Fibroblast of mammary gland (primary cell): ENCODE measurements around the gene BAIAP3.

Experiments used
- DNase-seq: peaks from one replicate; pipeline ENCODE4 v3.0.0-alpha.2; 2010; ENCODE audit warnings: low read depth
- H3K4me3 ChIP-seq: 2 replicates; pipeline ENCODE4 v1.5.1; 2011; ENCODE audit warnings: low read depth, mild to moderate bottlenecking, low read length, moderate library complexity; ENCODE audit not compliant: control insufficient read depth
- CTCF ChIP-seq: conservative IDR thresholded peaks from 2 replicates; pipeline ENCODE4 v1.5.1; 2011; ENCODE audit warnings: low read depth, low read length, inconsistent platforms; ENCODE audit not compliant: control insufficient read depth, insufficient read depth

BAIAP3 gene

DNA sequence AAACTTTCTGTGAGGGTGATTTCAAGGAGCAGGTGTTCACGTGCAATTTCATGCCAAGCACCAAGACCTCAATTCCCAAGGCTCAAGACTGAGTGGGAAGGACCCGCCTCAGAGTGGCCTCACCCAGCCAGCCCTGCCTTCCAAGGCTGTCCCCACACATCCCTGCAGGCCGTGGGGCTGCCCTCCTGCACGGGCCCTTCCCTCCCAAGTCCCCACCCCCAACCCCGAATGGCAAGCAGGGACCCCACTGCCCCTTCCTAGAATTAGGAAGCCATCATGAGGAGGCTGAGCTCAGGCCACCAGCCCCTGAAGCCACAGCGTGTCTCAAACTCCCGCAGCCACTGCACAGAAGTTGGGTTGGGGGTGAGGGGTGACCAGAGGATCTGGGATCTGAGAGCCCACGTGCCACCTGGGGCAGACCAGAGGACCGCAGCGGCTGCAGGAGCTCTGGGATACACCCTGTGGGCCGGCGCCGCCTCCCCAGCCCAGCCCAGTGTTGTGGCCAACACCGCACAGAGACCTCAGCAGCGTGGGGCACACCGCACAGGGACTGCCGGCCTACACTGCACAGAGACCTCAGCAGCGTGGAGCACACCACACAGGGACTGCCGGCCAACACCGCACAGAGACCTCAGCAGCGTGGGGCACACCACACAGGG is 39.0 kb downstream of the BAIAP3 start:
- H3K4me3 ChIP-seq = no peak overlapping the region
- DNase-seq = no peak
- TF ChIP-seq CTCF = no peak

- H3K4me3 ChIP-seq = no peak overlapping the region
- no peak for TF ChIP-seq CTCF
- DNase-seq = no peak
These were observed 41.2 kb downstream of the BAIAP3 start for GRCh38 chr16:1374418-1375297.

GRCh38 chr16:1375298-1375640 is 41.8 kb downstream of the BAIAP3 start:
- TF ChIP-seq CTCF = no peak
- DNase-seq = no peak
- no peak overlapping the region for H3K4me3 ChIP-seq

DNA sequence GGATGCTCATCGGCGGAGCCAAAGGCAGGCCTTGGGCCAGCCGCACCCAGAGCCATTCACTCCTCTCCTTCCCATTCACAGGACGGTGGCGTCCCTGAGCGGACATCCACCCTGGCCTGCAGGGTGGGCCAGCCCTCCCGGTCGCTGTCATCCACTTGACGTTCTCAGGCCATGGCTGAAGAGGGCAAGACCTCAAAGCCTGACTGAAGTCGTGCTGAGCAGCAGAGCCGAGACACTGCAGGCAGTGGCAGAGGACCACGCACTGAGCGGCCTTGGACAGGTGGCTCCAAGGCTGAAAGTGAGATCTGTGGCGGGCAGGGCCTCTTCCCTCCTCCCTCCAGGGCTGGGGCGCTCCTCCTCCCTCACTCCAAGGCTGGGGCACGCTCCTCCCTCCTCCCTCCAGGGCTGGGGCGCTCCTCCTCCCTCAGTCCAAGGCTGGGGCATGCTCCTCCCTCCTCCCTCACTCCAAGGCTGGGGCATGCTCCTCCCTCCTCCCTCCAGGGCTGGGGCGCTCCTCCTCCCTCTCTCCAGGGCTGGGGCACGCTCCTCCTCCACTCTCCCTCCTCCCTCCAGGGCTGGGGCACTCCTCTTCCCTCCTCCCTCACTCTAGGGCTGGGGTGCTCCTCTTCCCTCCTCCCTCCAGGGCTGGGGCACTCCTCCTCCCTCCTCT is 42.4 kb downstream of the BAIAP3 start:
- TF ChIP-seq CTCF = no peak
- no peak overlapping the region for H3K4me3 ChIP-seq
- DNase-seq = no peak

- no peak for DNase-seq
- no peak for TF ChIP-seq CTCF
- no peak overlapping the region for H3K4me3 ChIP-seq
These were observed 44.1 kb downstream of the BAIAP3 start for GRCh38 chr16:1377406-1378010.

GRCh38 chr16:1378087-1378803 is 44.8 kb downstream of the BAIAP3 start:
- H3K4me3 ChIP-seq = peak overlapping the region; percentile 20
- DNase-seq = no peak

More at GRCh38 chr16:1378087-1378803, 44.8 kb downstream of the BAIAP3 start:
- no peak for TF ChIP-seq CTCF
